K562 (cell line): ENCODE results near the gene PDE6G. TPM values are rescaled to one million over a fixed set of nuclear protein-coding genes. Genes with fewer than 3 reads are reported as not detected.
A peak's percentile ranks its signal among the peaks of the same experiment; 100 is the strongest.

Experiments
- ARNT ChIP-seq, 2 experiments: fragments of 450-650 bp; IDR thresholded peaks; 2 replicates each; pipeline ENCODE4 v1.6.1; 2016; ENCODE audit warnings: mild to moderate bottlenecking in 1 of 2
- ATF6 ChIP-seq: sonication (generic); formaldehyde crosslinking; IDR thresholded peaks from 2 replicates; pipeline ENCODE4 v1.4.0; 2020; ENCODE audit warnings: mild to moderate bottlenecking, missing genetic modification reagents
- BRD4 ChIP-seq: fragments of 200-600 bp; sonication (generic); IDR thresholded peaks from 2 replicates; pipeline ENCODE4 v1.6.1; 2017; ENCODE audit warnings: inconsistent platforms
- EP400 ChIP-seq: fragments of 450-650 bp; IDR thresholded peaks from 2 replicates; pipeline ENCODE4 v1.6.1; 2017; ENCODE audit warnings: antibody characterized with exemption, mild to moderate bottlenecking, moderate library complexity
- HNRNPK ChIP-seq: fragments of 200-400 bp; formaldehyde crosslinking; IDR thresholded peaks from one replicate; pipeline ENCODE4 v1.6.1; 2018; ENCODE audit warnings: mild to moderate bottlenecking, low read depth, low read length; ENCODE audit not compliant: poor library complexity, severe bottlenecking
- KDM4B ChIP-seq, 2 experiments: fragments of 450-650 bp in 1 of 2; sonication (generic) in 1 of 2; IDR thresholded peaks; 2 replicates each; pipeline ENCODE4 v1.6.1; 2016 to 2017; ENCODE audit warnings: borderline replicate concordance in 2 of 2, antibody characterized with exemption in 1 of 2, low read depth in 1 of 2, mild to moderate bottlenecking in 1 of 2
- MAFK ChIP-seq: IDR thresholded peaks from 2 replicates; pipeline ENCODE4 v1.6.1; 2011; ENCODE audit warnings: low read length, improper control_type of control experiment
- MECOM ChIP-seq: fragments of 250-450 bp; sonication (Bioruptor Pico); IDR thresholded peaks from 2 replicates; pipeline ENCODE4 v1.8.0; 2022; ENCODE audit warnings: inconsistent platforms
- MTA1 ChIP-seq: fragments of 450-650 bp; IDR thresholded peaks from 2 replicates; pipeline ENCODE4 v1.6.1; 2017; ENCODE audit warnings: borderline replicate concordance
- MYC ChIP-seq, 2 experiments: fragments of 250-450 bp in 1 of 2; sonication (Bioruptor Pico) in 1 of 2; IDR thresholded peaks; 2 replicates each; pipeline versions ENCODE4 v1.5.1 to v1.6.1; 2012 to 2021; ENCODE audit warnings: low read depth in 2 of 2, borderline replicate concordance in 1 of 2, improper control_type of control experiment in 1 of 2, low read length in 1 of 2, mild to moderate bottlenecking in 1 of 2, moderate library complexity in 1 of 2
- OTX1 ChIP-seq: fragments of 450-650 bp; formaldehyde crosslinking; IDR thresholded peaks from 2 replicates; pipeline ENCODE4 v1.4.0; 2022; ENCODE audit warnings: mild to moderate bottlenecking
- PHB2 ChIP-seq: fragments of 450-650 bp; IDR thresholded peaks from 2 replicates; pipeline ENCODE4 v1.6.1; 2017; ENCODE audit warnings: low read depth
- RBM15 ChIP-seq: fragments of 200-400 bp; formaldehyde crosslinking; IDR thresholded peaks from 2 replicates; pipeline ENCODE4 v1.6.1; 2018; ENCODE audit warnings: mild to moderate bottlenecking, low read length, moderate library complexity; ENCODE audit not compliant: insufficient read depth
- SIN3A ChIP-seq, 2 experiments: fragments of 150-350 bp in 1 of 2; IDR thresholded peaks; 2 replicates each; pipeline ENCODE4 v1.6.1; 2011 to 2016; ENCODE audit warnings: borderline replicate concordance in 2 of 2, low read depth in 2 of 2, low read length in 2 of 2, mild to moderate bottlenecking in 2 of 2, moderate library complexity in 2 of 2; ENCODE audit not compliant: control insufficient read depth in 1 of 2
- SP2 ChIP-seq: IDR thresholded peaks from 2 replicates; pipeline ENCODE4 v1.6.1; 2011; ENCODE audit warnings: mild to moderate bottlenecking, low read depth, low read length, moderate library complexity; ENCODE audit not compliant: poor library complexity, severe bottlenecking; ENCODE audit errors: extremely low read depth
- THRAP3 ChIP-seq: fragments of 450-650 bp; IDR thresholded peaks from 2 replicates; pipeline ENCODE4 v1.6.1; 2016; ENCODE audit warnings: mild to moderate bottlenecking, inconsistent platforms, borderline replicate concordance
- ZBTB9 ChIP-seq: fragments of 450-650 bp; formaldehyde crosslinking; IDR thresholded peaks from 2 replicates; pipeline ENCODE4 v1.4.0; 2020; ENCODE audit warnings: mild to moderate bottlenecking, moderate library complexity
- ZNF175 ChIP-seq: fragments of 200-800 bp; sonication (Bioruptor generic); IDR thresholded peaks from 2 replicates; pipeline ENCODE4 v1.6.1; 2016; ENCODE audit warnings: low read depth, mild to moderate bottlenecking, missing genetic modification characterization, missing compliant biosample characterization
- ZNF197 ChIP-seq: fragments of 200-800 bp; sonication (Bioruptor generic); IDR thresholded peaks from 2 replicates; pipeline ENCODE4 v1.6.1; 2016; ENCODE audit warnings: low read depth, missing genetic modification characterization, missing compliant biosample characterization
- ZNF436 ChIP-seq: fragments of 250-450, 450-650 bp; sonication (Bioruptor Pico); formaldehyde crosslinking; IDR thresholded peaks from 2 replicates; pipeline ENCODE4 v1.7.0; 2020; ENCODE audit warnings: mild to moderate bottlenecking
- ZNF589 ChIP-seq: fragments of 200-800 bp; sonication (Bioruptor generic); IDR thresholded peaks from 2 replicates; pipeline ENCODE4 v1.6.1; 2016; ENCODE audit warnings: low read depth, missing genetic modification characterization, missing compliant biosample characterization
- ZNF707 ChIP-seq: fragments of 250-450 bp; sonication (Bioruptor Pico); conservative IDR thresholded peaks from 2 replicates; pipeline ENCODE4 v1.8.0; 2022; ENCODE audit warnings: inconsistent platforms, mild to moderate bottlenecking, moderate library complexity
- polyA plus RNA-seq, 8 experiments: library from polyadenylated mRNA; depleted of rRNA in 4 of 8; stranded (reverse) in 5 of 8; unstranded in 3 of 8; fragments of >200 nt; fragmentation: Nextera tagmentation in 2 of 8; fragmentation: Illumina TruSeq in 1 of 8; extraction: Ambion mirVana in 2 of 8; extraction: Trizol in 1 of 8; gene quantifications; 2 replicates each; pipeline versions ENCODE4 v1.2.1 to v1.2.3, GENCODE V29; 2011 to 2014; ENCODE audit warnings: inconsistent platforms in 1 of 8, missing spikeins in 1 of 8
- total RNA-seq, 7 experiments: library from RNA; depleted of rRNA in 6 of 7; stranded (reverse); fragments of >200 nt in 6 of 7; fragmentation: Illumina TruSeq in 2 of 7; extraction: Trizol in 2 of 7; gene quantifications; 2 replicates each; pipeline versions ENCODE4 v1.2.1 to v1.2.3, GENCODE V29; 2011 to 2021; ENCODE audit warnings: low replicate concordance in 1 of 7

The PDE6G gene
- total and polyA plus RNA-seq, 9 of the 15 experiments (the other 6 are each of a cell fraction or from before 2014, with no cell fraction given) = 0.14 to 0.59 TPM; not detected in 7

- TF ChIP-seq BRD4 = no peak
- peak; percentile 49; the same call in 1 of the 2 replicates for TF ChIP-seq ZNF707 (CRISPR knock-in tag)
- TF ChIP-seq MTA1 = no peak
- no peak for TF ChIP-seq ZNF436 (CRISPR knock-in tag)
- no peak for TF ChIP-seq OTX1 (CRISPR knock-in tag)
- TF ChIP-seq EP400 = peak; percentile 83
- TF ChIP-seq MYC (IDR thresholded peaks at IDR 0.05; ENCODE audit: low read depth, low read length) = peak; percentile 87
- peak; percentile 85 for TF ChIP-seq MYC (CRISPR knock-in tag; IDR thresholded peaks at IDR 0.05; ENCODE audit: borderline replicate concordance, low read depth)
- TF ChIP-seq ZBTB9 (CRISPR knock-in tag) = peak; percentile 94
- peak; percentile 35; the same call in 1 of the 2 replicates for TF ChIP-seq ZNF197 (CRISPR knock-in tag)
- TF ChIP-seq MAFK = no peak
- no peak for TF ChIP-seq HNRNPK
- 0 out of 2 replicates have a peak, but pooled peaks have one; percentile 17 for TF ChIP-seq THRAP3
- TF ChIP-seq ZNF175 (CRISPR knock-in tag) = peak; percentile 94
- 0 out of 2 replicates have a peak, but pooled peaks have one; percentile 75 for TF ChIP-seq ZNF589 (CRISPR knock-in tag)
- peak in 1 of 2 experiments; percentile 38; a peak in 1 of 4 replicates for TF ChIP-seq ARNT (IDR thresholded peaks at IDR 0.05)
- TF ChIP-seq MECOM (CRISPR knock-in tag) = peak; percentile 67; the same call in 1 of the 2 replicates
- TF ChIP-seq PHB2 = no peak
- TF ChIP-seq RBM15 = no peak
- no peak for TF ChIP-seq SP2
- TF ChIP-seq ATF6 (CRISPR knock-in tag) = no peak
- 0 out of 4 replicates have a peak, but pooled peaks of 1 of the 2 experiments have one; percentile 54 for TF ChIP-seq SIN3A (IDR thresholded peaks at IDR 0.05; ENCODE audit: borderline replicate concordance in 2 of 2, control insufficient read depth in 1 of 2, low read depth in 2 of 2, low read length in 2 of 2)
- no peak for TF ChIP-seq KDM4B (IDR thresholded peaks at IDR 0.05; ENCODE audit: borderline replicate concordance in 2 of 2, low read depth in 1 of 2)
These were observed 9.1 kb upstream of the PDE6G start (continued) for GRCh38 chr17:81665205-81666091.
